ENCODE data around the gene GLP2R. TPM values are rescaled to one million over a fixed set of nuclear protein-coding genes. Genes with fewer than 3 reads are reported as not detected.

The GLP2R gene
- total and polyA plus RNA-seq, 2 experiments from 2014 or later: not detected

GRCh38 chr17:9828296-9829295 lies 2.9 kb downstream of the GLP2R start (continued):
- TF ChIP-seq CTCF (conservative IDR thresholded peaks at IDR 0.05; ENCODE audit: low read depth in 2 of 2) (no peak), STAT1 (IDR thresholded peaks at IDR 0.05; ENCODE audit: unreplicated experiment) (no peak), POLR2AphosphoS5 (IDR thresholded peaks at IDR 0.05; ENCODE audit: low read depth) (no peak), CREB1 (CRISPR knock-in tag; IDR thresholded peaks at IDR 0.05; ENCODE audit: low read depth) (no peak)

GRCh38 chr17:9829343-9829742 lies 3.6 kb downstream of the GLP2R start:
- Histone ChIP-seq H3K27me3 (ENCODE audit: insufficient read depth) (no peaks in the 10 kb centered on the region), H3F3A (replicated peaks; ENCODE audit: low read depth) (no peaks in the 10 kb centered on the region), H3K79me2 (replicated peaks; ENCODE audit: insufficient read depth) (no peaks in the 10 kb centered on the region), H3K36me3 (ENCODE audit: insufficient read depth) (no peaks in the 10 kb centered on the region), H3K4me3 (no peak overlapping the region), H4K20me1 (replicated peaks; ENCODE audit: insufficient read depth) (no peaks in the 10 kb centered on the region), H3K27ac (ENCODE audit: low read depth) (no peak overlapping the region), H3K4me1 (ENCODE audit: insufficient read depth) (no peaks in the 10 kb centered on the region), H3K4me2 (no peak overlapping the region), H2AFZ (no peak overlapping the region), H3K9me2 (ENCODE audit: insufficient read depth) (no peaks in the 10 kb centered on the region)
- ATAC-seq (no peak), DNase-seq (ENCODE audit: low spot score) (no peak)
- no peaks in the 10 kb centered on the region; the same call in 2 of the 3 replicates for H3K36me3 Mint-ChIP-seq (ENCODE audit: low read depth)
- H3K4me1 Mint-ChIP-seq: peaks cover 6% of the 10 kb centered on the region
- H3K4me3 Mint-ChIP-seq: no peak overlapping the region
- H3K27me3 Mint-ChIP-seq (ENCODE audit: insufficient read depth, low read depth, poor library complexity): peaks cover 5% of the 10 kb centered on the region
- H3K9me3 Mint-ChIP-seq: no peaks in the 10 kb centered on the region; the same call in 1 of the 3 replicates
- H3K27ac Mint-ChIP-seq: no peak overlapping the region
- no peak for TF ChIP-seq STAT1 (IDR thresholded peaks at IDR 0.05; ENCODE audit: unreplicated experiment)
- no peak for TF ChIP-seq CREB1 (CRISPR knock-in tag; IDR thresholded peaks at IDR 0.05; ENCODE audit: low read depth)
- no peak for TF ChIP-seq POLR2AphosphoS5 (IDR thresholded peaks at IDR 0.05; ENCODE audit: low read depth)
- TF ChIP-seq JUNB (IDR thresholded peaks at IDR 0.05; ENCODE audit: unreplicated experiment): no peak
- no peak for TF ChIP-seq NANOG (IDR thresholded peaks at IDR 0.05; ENCODE audit: borderline replicate concordance)
- no peak for TF ChIP-seq ZNF331 (CRISPR knock-in tag; IDR thresholded peaks at IDR 0.05; ENCODE audit: low read depth)
- TF ChIP-seq ZNF462 (CRISPR knock-in tag; IDR thresholded peaks at IDR 0.05): no peak
- no peak for TF ChIP-seq EZH2 (IDR thresholded peaks at IDR 0.05; ENCODE audit: low read depth, unreplicated experiment)
- no peak for TF ChIP-seq REST (IDR thresholded peaks at IDR 0.05; ENCODE audit: unreplicated experiment)
